A673 (cell line): ENCODE measurements around the gene NECAB3.

ENCODE experiments used
- CTCF ChIP-seq: fragments of 300-800, 200-600 bp; sonication (generic); conservative IDR thresholded peaks from 2 replicates; pipeline ENCODE4 v1.5.1; 2017; ENCODE audit warnings: low read depth, mild to moderate bottlenecking, antibody characterized with exemption, low read length, moderate library complexity, mixed read lengths
- EZH2 ChIP-seq: fragments of 200-600 bp; sonication (generic); IDR thresholded peaks from 2 replicates; pipeline ENCODE4 v1.6.1; 2017; ENCODE audit warnings: borderline replicate concordance, low read depth, mild to moderate bottlenecking, mixed read lengths, antibody characterized with exemption, low read length; ENCODE audit not compliant: poor library complexity, severe bottlenecking

GRCh38 chr20:33689973-33690372 is 15.7 kb upstream of the NECAB3 start:
- no peak for TF ChIP-seq CTCF
- TF ChIP-seq EZH2: no peak
